ENCODE measurements around the gene CLSTN3.

DNA sequence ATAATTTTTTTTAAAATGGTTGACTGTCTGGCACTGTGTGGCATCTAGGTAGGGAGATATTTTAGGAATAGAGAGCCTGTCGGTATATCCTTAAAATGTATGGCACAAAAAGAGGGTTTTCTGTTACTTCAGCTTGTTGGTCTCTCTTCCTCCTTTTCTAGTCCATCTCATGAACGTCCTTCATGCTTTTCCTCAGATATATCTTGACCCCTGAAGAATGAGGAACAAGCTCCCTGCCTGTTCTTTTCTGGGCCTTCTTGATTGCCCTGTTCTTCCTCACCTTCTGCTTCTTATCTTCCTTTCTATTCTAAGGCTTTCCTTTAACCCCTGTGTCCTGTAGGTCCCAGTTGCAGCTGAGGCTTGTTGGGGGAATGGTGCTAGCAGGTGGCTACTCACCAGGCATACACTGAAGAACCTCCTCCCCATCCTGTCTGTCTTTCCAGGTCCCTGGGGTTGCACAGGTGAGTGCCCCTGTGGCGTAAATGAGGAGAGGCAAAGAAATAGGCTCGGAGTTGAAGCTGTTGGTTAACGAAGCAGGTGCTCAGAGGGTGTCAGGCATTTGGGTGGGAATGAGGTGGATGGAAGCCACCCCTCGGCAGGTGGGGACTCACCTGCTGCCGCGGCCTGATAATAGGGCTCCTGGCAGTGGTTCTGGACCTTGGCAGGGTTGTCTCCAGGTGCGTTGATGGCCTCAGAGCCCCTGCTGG, 30.7 kb upstream of the CLSTN3 start:
- TF ChIP-seq EZH2 (IDR thresholded peaks at IDR 0.05; ENCODE audit: borderline replicate concordance, insufficient read depth, low read depth, low read length, poor library complexity, severe bottlenecking), result no peak
- TF ChIP-seq, protein P1, sequence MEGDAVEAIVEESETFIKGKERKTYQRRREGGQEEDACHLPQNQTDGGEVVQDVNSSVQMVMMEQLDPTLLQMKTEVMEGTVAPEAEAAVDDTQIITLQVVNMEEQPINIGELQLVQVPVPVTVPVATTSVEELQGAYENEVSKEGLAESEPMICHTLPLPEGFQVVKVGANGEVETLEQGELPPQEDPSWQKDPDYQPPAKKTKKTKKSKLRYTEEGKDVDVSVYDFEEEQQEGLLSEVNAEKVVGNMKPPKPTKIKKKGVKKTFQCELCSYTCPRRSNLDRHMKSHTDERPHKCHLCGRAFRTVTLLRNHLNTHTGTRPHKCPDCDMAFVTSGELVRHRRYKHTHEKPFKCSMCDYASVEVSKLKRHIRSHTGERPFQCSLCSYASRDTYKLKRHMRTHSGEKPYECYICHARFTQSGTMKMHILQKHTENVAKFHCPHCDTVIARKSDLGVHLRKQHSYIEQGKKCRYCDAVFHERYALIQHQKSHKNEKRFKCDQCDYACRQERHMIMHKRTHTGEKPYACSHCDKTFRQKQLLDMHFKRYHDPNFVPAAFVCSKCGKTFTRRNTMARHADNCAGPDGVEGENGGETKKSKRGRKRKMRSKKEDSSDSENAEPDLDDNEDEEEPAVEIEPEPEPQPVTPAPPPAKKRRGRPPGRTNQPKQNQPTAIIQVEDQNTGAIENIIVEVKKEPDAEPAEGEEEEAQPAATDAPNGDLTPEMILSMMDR (IDR thresholded peaks at IDR 0.05), result no peak
